ENCODE measurements around the gene C1orf159.
A peak's percentile ranks its signal among the peaks of the same experiment; 100 is the strongest.
"Not testable (repeated sequence)": the region's sequence is repeated elsewhere in the genome, so short reads cannot be mapped to it uniquely, and the experiment has no call there.

The C1orf159 gene

GRCh38 chr1:1157426-1157913 lies 41.6 kb upstream of the C1orf159 start:
- no peaks in the 10 kb centered on the region for H3K9me3 ChIP-seq (ENCODE audit: control insufficient read depth, insufficient read depth, low read length)
- H3K4me1 ChIP-seq (ENCODE audit: control insufficient read depth, insufficient read depth, low read length), result no peaks in the 10 kb centered on the region
- H3K4me3 ChIP-seq (ENCODE audit: low read depth, low read length), result peak overlapping the region; percentile 62
- H3K27me3 ChIP-seq (ENCODE audit: control insufficient read depth, insufficient read depth, low read length), result peaks cover 3% of the 10 kb centered on the region
- no peak overlapping the region for H3K9ac ChIP-seq (ENCODE audit: low read depth, low read length)
- no peaks in the 10 kb centered on the region for H3K36me3 ChIP-seq (ENCODE audit: control insufficient read depth, insufficient read depth, low read length)

GRCh38 chr1:1157033-1157365 lies 41.1 kb upstream of the C1orf159 start:
- Histone ChIP-seq H3K9ac (ENCODE audit: low read depth, low read length) (no peak overlapping the region), H3K9me3 (ENCODE audit: control insufficient read depth, insufficient read depth, low read length) (no peaks in the 10 kb centered on the region), H3K4me1 (ENCODE audit: control insufficient read depth, insufficient read depth, low read length) (no peaks in the 10 kb centered on the region), H3K4me3 (ENCODE audit: low read depth, low read length) (no peak overlapping the region), H3K27me3 (ENCODE audit: control insufficient read depth, insufficient read depth, low read length) (peaks cover 3% of the 10 kb centered on the region), H3K36me3 (ENCODE audit: control insufficient read depth, insufficient read depth, low read length) (no peaks in the 10 kb centered on the region)

- Histone ChIP-seq H3K27me3 (ENCODE audit: control insufficient read depth, insufficient read depth, low read length) (peaks cover 3% of the 10 kb centered on the region), H3K4me1 (ENCODE audit: control insufficient read depth, insufficient read depth, low read length) (no peaks in the 10 kb centered on the region)
Observed at GRCh38 chr1:1156140-1157032, 40.5 kb upstream of the C1orf159 start.

GRCh38 chr1:1155258-1155657 lies 39.4 kb upstream of the C1orf159 start:
- H3K4me3 ChIP-seq (ENCODE audit: low read depth, low read length), result no peak overlapping the region
- no peaks in the 10 kb centered on the region for H3K9me3 ChIP-seq (ENCODE audit: control insufficient read depth, insufficient read depth, low read length)
- H3K27me3 ChIP-seq (ENCODE audit: control insufficient read depth, insufficient read depth, low read length), result peaks cover 3% of the 10 kb centered on the region
- H3K9ac ChIP-seq (ENCODE audit: low read depth, low read length), result no peak overlapping the region
- no peaks in the 10 kb centered on the region for H3K36me3 ChIP-seq (ENCODE audit: control insufficient read depth, insufficient read depth, low read length)
- H3K4me1 ChIP-seq (ENCODE audit: control insufficient read depth, insufficient read depth, low read length), result no peaks in the 10 kb centered on the region

More at GRCh38 chr1:1156140-1157032, 40.5 kb upstream of the C1orf159 start:
- no peaks in the 10 kb centered on the region for H3K36me3 ChIP-seq (ENCODE audit: control insufficient read depth, insufficient read depth, low read length)
- H3K9me3 ChIP-seq (ENCODE audit: control insufficient read depth, insufficient read depth, low read length), result no peaks in the 10 kb centered on the region
- H3K4me3 ChIP-seq (ENCODE audit: low read depth, low read length), result no peak overlapping the region
- H3K9ac ChIP-seq (ENCODE audit: low read depth, low read length), result no peak overlapping the region

GRCh38 chr1:1153874-1154273 lies 38.0 kb upstream of the C1orf159 start:
- no peaks in the 10 kb centered on the region for H3K9me3 ChIP-seq (ENCODE audit: control insufficient read depth, insufficient read depth, low read length)

GRCh38 chr1:1153215-1153614 lies 37.3 kb upstream of the C1orf159 start:
- H3K9me3 ChIP-seq (ENCODE audit: control insufficient read depth, insufficient read depth, low read length); H3K36me3 ChIP-seq (ENCODE audit: control insufficient read depth, insufficient read depth, low read length); H3K4me3 ChIP-seq (ENCODE audit: low read depth, low read length); H3K27me3 ChIP-seq (ENCODE audit: control insufficient read depth, insufficient read depth, low read length); H3K4me1 ChIP-seq (ENCODE audit: control insufficient read depth, insufficient read depth, low read length); H3K9ac ChIP-seq (ENCODE audit: low read depth, low read length): not testable (repeated sequence)

More at GRCh38 chr1:1153874-1154273, 38.0 kb upstream of the C1orf159 start:
- Histone ChIP-seq H3K27me3 (ENCODE audit: control insufficient read depth, insufficient read depth, low read length) (peaks cover 3% of the 10 kb centered on the region), H3K4me3 (ENCODE audit: low read depth, low read length) (no peak overlapping the region), H3K36me3 (ENCODE audit: control insufficient read depth, insufficient read depth, low read length) (no peaks in the 10 kb centered on the region), H3K9ac (ENCODE audit: low read depth, low read length) (no peak overlapping the region), H3K4me1 (ENCODE audit: control insufficient read depth, insufficient read depth, low read length) (no peaks in the 10 kb centered on the region)

- not testable (repeated sequence) for H3K9me3 ChIP-seq (ENCODE audit: control insufficient read depth, insufficient read depth, low read length); H3K27me3 ChIP-seq (ENCODE audit: control insufficient read depth, insufficient read depth, low read length); H3K4me3 ChIP-seq (ENCODE audit: low read depth, low read length)
Observed at GRCh38 chr1:1152431-1152830, 36.5 kb upstream of the C1orf159 start.

GRCh38 chr1:1151306-1151705 lies 35.4 kb upstream of the C1orf159 start:
- Histone ChIP-seq H3K4me3 (ENCODE audit: low read depth, low read length) (no peak overlapping the region), H3K36me3 (ENCODE audit: control insufficient read depth, insufficient read depth, low read length) (no peaks in the 10 kb centered on the region), H3K9me3 (ENCODE audit: control insufficient read depth, insufficient read depth, low read length) (no peaks in the 10 kb centered on the region), H3K4me1 (ENCODE audit: control insufficient read depth, insufficient read depth, low read length) (no peaks in the 10 kb centered on the region), H3K9ac (ENCODE audit: low read depth, low read length) (no peak overlapping the region), H3K27me3 (ENCODE audit: control insufficient read depth, insufficient read depth, low read length) (peaks cover 3% of the 10 kb centered on the region)

More at GRCh38 chr1:1152431-1152830, 36.5 kb upstream of the C1orf159 start:
- not testable (repeated sequence) for H3K4me1 ChIP-seq (ENCODE audit: control insufficient read depth, insufficient read depth, low read length); H3K9ac ChIP-seq (ENCODE audit: low read depth, low read length); H3K36me3 ChIP-seq (ENCODE audit: control insufficient read depth, insufficient read depth, low read length)

GRCh38 chr1:1150100-1150499 lies 34.2 kb upstream of the C1orf159 start:
- Histone ChIP-seq H3K27me3 (ENCODE audit: control insufficient read depth, insufficient read depth, low read length) (no peaks in the 10 kb centered on the region), H3K9ac (ENCODE audit: low read depth, low read length) (no peak overlapping the region), H3K4me3 (ENCODE audit: low read depth, low read length) (no peak overlapping the region), H3K9me3 (ENCODE audit: control insufficient read depth, insufficient read depth, low read length) (no peaks in the 10 kb centered on the region), H3K36me3 (ENCODE audit: control insufficient read depth, insufficient read depth, low read length) (no peaks in the 10 kb centered on the region), H3K4me1 (ENCODE audit: control insufficient read depth, insufficient read depth, low read length) (no peaks in the 10 kb centered on the region)

- Histone ChIP-seq H3K9ac (ENCODE audit: low read depth, low read length) (no peak overlapping the region), H3K9me3 (ENCODE audit: control insufficient read depth, insufficient read depth, low read length) (no peaks in the 10 kb centered on the region), H3K27me3 (ENCODE audit: control insufficient read depth, insufficient read depth, low read length) (no peaks in the 10 kb centered on the region), H3K4me3 (ENCODE audit: low read depth, low read length) (no peak overlapping the region), H3K36me3 (ENCODE audit: control insufficient read depth, insufficient read depth, low read length) (no peaks in the 10 kb centered on the region), H3K4me1 (ENCODE audit: control insufficient read depth, insufficient read depth, low read length) (no peaks in the 10 kb centered on the region)
Observed at GRCh38 chr1:1149416-1149815, 33.5 kb upstream of the C1orf159 start.

- H3K9me3 ChIP-seq (ENCODE audit: control insufficient read depth, insufficient read depth, low read length), result no peaks in the 10 kb centered on the region
- H3K9ac ChIP-seq (ENCODE audit: low read depth, low read length), result no peak overlapping the region
- no peaks in the 10 kb centered on the region for H3K36me3 ChIP-seq (ENCODE audit: control insufficient read depth, insufficient read depth, low read length)
- no peaks in the 10 kb centered on the region for H3K27me3 ChIP-seq (ENCODE audit: control insufficient read depth, insufficient read depth, low read length)
- no peak overlapping the region for H3K4me3 ChIP-seq (ENCODE audit: low read depth, low read length)
- H3K4me1 ChIP-seq (ENCODE audit: control insufficient read depth, insufficient read depth, low read length), result no peaks in the 10 kb centered on the region
Observed at GRCh38 chr1:1148569-1148968, 32.7 kb upstream of the C1orf159 start.

- no peak overlapping the region for H3K4me3 ChIP-seq (ENCODE audit: low read depth, low read length)
- H3K4me1 ChIP-seq (ENCODE audit: control insufficient read depth, insufficient read depth, low read length), result no peaks in the 10 kb centered on the region
- no peaks in the 10 kb centered on the region for H3K27me3 ChIP-seq (ENCODE audit: control insufficient read depth, insufficient read depth, low read length)
- H3K9ac ChIP-seq (ENCODE audit: low read depth, low read length), result no peak overlapping the region
- no peaks in the 10 kb centered on the region for H3K9me3 ChIP-seq (ENCODE audit: control insufficient read depth, insufficient read depth, low read length)
- no peaks in the 10 kb centered on the region for H3K36me3 ChIP-seq (ENCODE audit: control insufficient read depth, insufficient read depth, low read length)
Observed at GRCh38 chr1:1148061-1148460, 32.2 kb upstream of the C1orf159 start.

Measured in iPS-15b (cell line).